T47D (cell line): ENCODE measurements around the gene LDHB.

ENCODE experiments used
- DNase-seq, 2 experiments: peaks; one replicate each; pipeline versions ENCODE4 v3.0.0 to v3.0.0-alpha.2; 2011 to 2012; ENCODE audit warnings: low read depth in 1 of 2, low spot score in 1 of 2
- JUND ChIP-seq: IDR thresholded peaks from 2 replicates; pipeline ENCODE4 v1.6.1; 2012; ENCODE audit warnings: low read depth
- in situ Hi-C: cut with HindIII; loops from 2 replicates; pipeline ENCODE4 v1.10.0; 2016; ENCODE audit warnings: low sequenced_read_pairs, low pct_unique_long_range_greater_than_20kb

The LDHB gene

GRCh38 chr12:21657326-21658077, at the start of gene LDHB:
Gene LDHB, minus strand, starts transcription at chr12:21657842. Its CDS starts 3,171 bp downstream, at chr12:21654671.
- no peak for TF ChIP-seq JUND
- in situ Hi-C loops, result no loop called here
- DNase-seq, result no peak

GRCh38 chr12:21704847-21705246, 47.2 kb upstream of the LDHB start:
- TF ChIP-seq JUND, result no peak
- in situ Hi-C loops, result no loop called here
- no peak for DNase-seq

GRCh38 chr12:21699851-21700250, 42.2 kb upstream of the LDHB start:
- no peak for TF ChIP-seq JUND
- in situ Hi-C loops, result no loop called here
- DNase-seq, result peak in 1 of 2 experiments; percentile 9

GRCh38 chr12:21697904-21698630, 40.4 kb upstream of the LDHB start:
- no peak for TF ChIP-seq JUND
- in situ Hi-C loops, result no loop called here
- DNase-seq, result peak in 1 of 2 experiments; percentile 50

GRCh38 chr12:21696625-21697024, 39.0 kb upstream of the LDHB start:
- no peak for DNase-seq
- in situ Hi-C loops, result no loop called here
- no peak for TF ChIP-seq JUND

- TF ChIP-seq JUND, result no peak
- in situ Hi-C loops, result no loop called here
- DNase-seq, result no peak
These were observed 38.3 kb upstream of the LDHB start for GRCh38 chr12:21695986-21696385.

- TF ChIP-seq JUND, result no peak
- no peak for DNase-seq
- in situ Hi-C loops, result no loop called here
These were observed 37.0 kb upstream of the LDHB start for GRCh38 chr12:21694660-21695059.

GRCh38 chr12:21691515-21691914, 33.9 kb upstream of the LDHB start:
- no peak for DNase-seq
- in situ Hi-C loops, result no loop called here
- TF ChIP-seq JUND, result no peak

GRCh38 chr12:21690704-21691368, 33.2 kb upstream of the LDHB start:
- no peak for TF ChIP-seq JUND
- DNase-seq, result no peak
- in situ Hi-C loops, result no loop called here

GRCh38 chr12:21683115-21683514, 25.5 kb upstream of the LDHB start:
- DNase-seq, result no peak
- no peak for TF ChIP-seq JUND
- in situ Hi-C loops, result no loop called here

GRCh38 chr12:21678959-21679358, 21.3 kb upstream of the LDHB start:
- DNase-seq, result no peak
- no peak for TF ChIP-seq JUND
- in situ Hi-C loops, result no loop called here

- DNase-seq, result no peak
- in situ Hi-C loops, result no loop called here
These were observed 20.1 kb upstream of the LDHB start for GRCh38 chr12:21677622-21678277.

More at GRCh38 chr12:21677622-21678277, 20.1 kb upstream of the LDHB start:
- TF ChIP-seq JUND, result no peak
